ENCODE data around the gene ARHGAP15. TPM values are rescaled to one million over a fixed set of nuclear protein-coding genes. Genes with fewer than 3 reads are reported as not detected.

Gene ARHGAP15
- total and polyA plus RNA-seq, 5 experiments from 2014 or later, result 130 to 299 (median 217) TPM

DNA sequence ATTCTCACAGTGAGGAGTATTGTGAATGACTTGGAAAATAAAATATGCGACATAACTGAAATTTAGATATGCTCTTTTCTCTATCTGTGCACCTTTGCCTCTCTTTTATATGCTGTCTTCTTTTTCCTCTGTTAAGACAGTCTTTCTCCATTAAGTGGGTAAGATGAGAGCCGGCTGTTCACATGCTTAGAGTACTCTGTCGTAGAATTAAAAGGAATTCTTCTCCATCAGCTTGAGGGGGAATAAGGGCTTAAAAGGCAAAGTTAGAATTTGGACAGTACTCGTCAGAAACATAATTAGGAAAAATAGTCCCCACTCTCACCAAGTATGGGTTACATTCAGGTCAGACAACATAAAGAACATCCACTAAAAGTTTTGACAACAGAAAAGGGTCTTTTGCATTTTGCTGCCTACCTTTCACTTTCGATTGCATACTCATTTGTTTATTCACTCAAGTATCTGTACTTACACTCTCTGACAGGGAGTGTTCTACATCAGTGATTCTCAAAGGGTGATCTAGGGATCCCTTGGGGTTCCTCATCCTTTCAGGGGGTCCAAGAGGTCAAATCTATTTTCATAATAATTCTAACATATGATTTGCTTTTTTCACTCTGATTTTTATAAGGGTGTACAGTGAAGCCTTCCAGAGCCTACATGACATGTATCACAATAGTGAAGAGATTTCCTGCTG lies 48.0 kb downstream of the ARHGAP15 start:
- Mint-ChIP-seq H3K4me1 (peaks cover 22 to 68% (median 57%) of the 10 kb centered on the region in 4 donors), H3K27me3 (no peaks in the 10 kb centered on the region), H3K4me3 (peak overlapping the region; percentile 66 to 88 (median 80)), H3K9me3 (peaks cover 0 to 15% (median 5%) of the 10 kb centered on the region in 9 donors), H3K36me3 (peaks cover 11 to 35% (median 35%) of the 10 kb centered on the region in 3 donors), H3K27ac (peak overlapping the region; percentile 81 to 97 (median 94))
- peak in 2 of 10 donors; percentile 17 to 32 for DNase-seq
- POLR2A ChIA-PET, result no interaction called here
- ATAC-seq, result peak; percentile 69 to 70

DNA sequence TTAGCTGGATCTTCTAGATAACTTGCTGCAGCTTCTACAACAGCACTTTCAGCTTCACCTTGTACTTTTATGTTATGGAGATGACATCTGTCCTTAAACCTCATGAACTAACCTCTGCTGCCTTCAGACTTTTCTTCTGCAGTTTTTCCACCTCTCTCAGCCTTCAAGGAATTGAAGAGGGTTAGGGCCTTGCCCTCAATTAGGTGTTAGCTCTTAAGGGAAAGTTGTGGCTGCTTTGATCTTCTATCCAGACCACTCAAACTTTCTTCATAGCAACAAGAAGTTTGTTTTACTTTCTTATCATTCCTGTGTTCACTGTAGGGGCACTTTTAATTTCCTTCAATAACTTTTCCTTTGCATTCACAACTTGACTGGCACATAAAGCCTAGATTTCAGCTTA lies 52.3 kb downstream of the ARHGAP15 start:
- Mint-ChIP-seq H3K4me1 (peaks cover 22 to 76% (median 64%) of the 10 kb centered on the region in 4 donors), H3K36me3 (peaks cover 16 to 35% (median 33%) of the 10 kb centered on the region in 3 donors), H3K4me3 (peak overlapping the region in 6 of 10 donors; percentile 29 to 63 (median 34)), H3K27ac (peak overlapping the region in 5 of 10 donors; percentile 6 to 72 (median 45)), H3K9me3 (peaks cover 0 to 15% (median 5%) of the 10 kb centered on the region in 9 donors), H3K27me3 (no peaks in the 10 kb centered on the region)
- no peak for DNase-seq
- POLR2A ChIA-PET, result interaction anchor here (0.7 kb wide), 1 partner anchor 61 kb away, joined by 3 read pairs; no protein-coding TSS in a partner anchor
- peak in 1 of 2 donors; percentile 25 for ATAC-seq

- Mint-ChIP-seq H3K9me3 (peaks cover 0 to 15% (median 5%) of the 10 kb centered on the region in 9 donors), H3K27ac (peak overlapping the region in 6 of 10 donors; percentile 29 to 87 (median 58)), H3K4me3 (peak overlapping the region in 2 of 10 donors; percentile 8 to 15), H3K27me3 (no peaks in the 10 kb centered on the region), H3K36me3 (peaks cover 16 to 41% (median 31%) of the 10 kb centered on the region in 3 donors), H3K4me1 (peaks cover 27 to 72% (median 65%) of the 10 kb centered on the region in 4 donors)
- POLR2A ChIA-PET, result interaction anchor here (1.6 kb wide), 1 partner anchor 8 kb away, joined by 4 read pairs; no protein-coding TSS in a partner anchor
- no peak for DNase-seq
- no peak for ATAC-seq
These were observed 53.4 kb downstream of the ARHGAP15 start for GRCh38 chr2:143182649-143183048.

- H3K9me3 Mint-ChIP-seq, result peaks cover 0 to 15% (median 5%) of the 10 kb centered on the region in 9 donors
- POLR2A ChIA-PET, result interaction anchor here (1.6 kb wide), 1 partner anchor 9 kb away, joined by 4 read pairs; no protein-coding TSS in a partner anchor
- peak overlapping the region in 7 of 10 donors; percentile 9 to 91 (median 20) for H3K27ac Mint-ChIP-seq
These were observed 54.7 kb downstream of the ARHGAP15 start for GRCh38 chr2:143183804-143184463.

DNA sequence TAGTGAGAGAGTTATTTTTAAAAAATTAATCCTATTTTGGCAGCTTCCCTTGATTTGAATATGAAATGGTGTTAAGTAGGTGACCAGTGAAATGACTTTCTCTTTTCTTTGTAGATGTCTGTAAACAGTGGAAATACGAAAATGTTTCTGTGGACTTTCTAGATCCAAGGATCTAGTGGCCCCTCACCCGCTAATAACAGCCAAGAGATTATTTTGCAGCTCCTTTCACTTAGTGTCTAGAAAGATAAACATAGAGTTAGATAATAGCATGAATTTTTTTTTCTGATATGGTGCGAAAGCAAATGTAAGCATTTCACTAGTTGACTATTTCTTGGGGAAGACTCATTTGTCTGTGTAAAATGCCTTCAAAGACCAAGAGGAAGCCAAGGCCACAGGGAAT lies 57.7 kb downstream of the ARHGAP15 start:
- Mint-ChIP-seq H3K27me3 (no peaks in the 10 kb centered on the region), H3K4me3 (peak overlapping the region in 1 of 10 donors; percentile 15), H3K27ac (peak overlapping the region in 3 of 10 donors; percentile 23 to 57 (median 40)), H3K9me3 (peaks cover 0 to 3% (median 0%) of the 10 kb centered on the region in 9 donors), H3K4me1 (peaks cover 30 to 61% (median 59%) of the 10 kb centered on the region in 4 donors), H3K36me3 (peaks cover 5 to 54% (median 24%) of the 10 kb centered on the region in 3 donors)
- POLR2A ChIA-PET, result no interaction called here
- ATAC-seq (no peak), DNase-seq (no peak)

More at GRCh38 chr2:143183804-143184463, 54.7 kb downstream of the ARHGAP15 start:
- ATAC-seq (no peak), DNase-seq (no peak)
- Mint-ChIP-seq H3K4me1 (peaks cover 27 to 67% (median 63%) of the 10 kb centered on the region in 4 donors), H3K36me3 (peaks cover 16 to 40% (median 28%) of the 10 kb centered on the region in 3 donors), H3K4me3 (peak overlapping the region in 2 of 10 donors; percentile 37 to 59), H3K27me3 (no peaks in the 10 kb centered on the region)

GRCh38 chr2:143190431-143190830 lies 61.2 kb downstream of the ARHGAP15 start:
- DNase-seq (no peak), ATAC-seq (no peak)
- H3K4me1 Mint-ChIP-seq, result peaks cover 24 to 60% (median 54%) of the 10 kb centered on the region in 4 donors
- H3K36me3 Mint-ChIP-seq, result peaks cover 0 to 71% (median 29%) of the 10 kb centered on the region in 3 donors
- POLR2A ChIA-PET, result no interaction called here
- no peaks in the 10 kb centered on the region for H3K27me3 Mint-ChIP-seq
- H3K4me3 Mint-ChIP-seq, result no peak overlapping the region
- H3K27ac Mint-ChIP-seq, result peak overlapping the region in 3 of 10 donors; percentile 9 to 46 (median 13)
- no peaks in the 10 kb centered on the region for H3K9me3 Mint-ChIP-seq

DNA sequence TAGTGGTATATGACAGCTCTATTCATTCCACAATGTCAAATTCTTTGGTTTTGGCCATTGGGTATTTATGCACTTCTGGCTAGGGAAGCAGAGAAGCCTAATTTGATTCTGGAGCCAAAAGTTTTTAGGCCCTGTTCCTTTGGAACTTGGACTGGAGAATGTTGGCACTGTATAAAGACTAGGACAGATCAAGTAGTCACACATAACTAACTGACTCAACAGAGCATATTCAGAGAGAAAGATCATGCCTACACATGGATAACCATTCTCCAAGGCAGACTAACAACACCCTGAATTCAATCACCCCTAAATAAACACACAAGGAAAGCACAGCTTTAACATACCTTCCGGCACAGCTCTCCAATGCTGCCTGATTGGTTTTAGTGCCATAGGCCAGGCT lies 62.9 kb downstream of the ARHGAP15 start:
- peaks cover 0 to 64% (median 26%) of the 10 kb centered on the region in 3 donors for H3K36me3 Mint-ChIP-seq
- POLR2A ChIA-PET, result no interaction called here
- H3K9me3 Mint-ChIP-seq, result no peaks in the 10 kb centered on the region
- H3K4me3 Mint-ChIP-seq, result peak overlapping the region in 1 of 10 donors; percentile 37
- ATAC-seq (no peak), DNase-seq (no peak)
- H3K27me3 Mint-ChIP-seq, result no peaks in the 10 kb centered on the region
- peak overlapping the region in 5 of 10 donors; percentile 10 to 64 (median 16) for H3K27ac Mint-ChIP-seq
- H3K4me1 Mint-ChIP-seq, result peaks cover 19 to 52% (median 48%) of the 10 kb centered on the region in 4 donors

DNA sequence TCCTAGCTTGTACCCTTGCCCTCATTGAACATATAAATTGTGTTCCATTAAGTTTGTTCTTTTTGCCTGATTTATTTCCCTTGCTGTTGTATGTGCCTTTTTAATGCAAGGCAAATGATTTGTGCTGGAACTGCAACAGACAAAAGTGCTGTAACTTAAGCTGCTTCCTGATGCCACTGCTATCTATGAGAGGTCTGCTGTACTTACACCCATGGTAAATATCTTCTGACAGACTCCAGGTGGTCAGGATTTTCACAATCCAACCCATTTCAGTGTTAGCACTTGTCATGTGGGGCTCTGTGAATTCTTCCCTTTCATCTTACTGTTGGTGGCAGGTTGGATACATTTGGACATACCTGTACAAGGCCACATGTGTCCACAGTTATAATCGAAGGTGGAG lies 63.5 kb downstream of the ARHGAP15 start:
- peak overlapping the region in 3 of 10 donors; percentile 8 to 37 (median 20) for H3K4me3 Mint-ChIP-seq
- no peak for DNase-seq
- H3K27me3 Mint-ChIP-seq, result no peaks in the 10 kb centered on the region
- H3K9me3 Mint-ChIP-seq, result no peaks in the 10 kb centered on the region
- POLR2A ChIA-PET, result no interaction called here
- H3K27ac Mint-ChIP-seq, result peak overlapping the region in 6 of 10 donors; percentile 10 to 64 (median 32)
- ATAC-seq, result no peak
- H3K36me3 Mint-ChIP-seq, result peaks cover 0 to 62% (median 26%) of the 10 kb centered on the region in 3 donors
- peaks cover 17 to 48% (median 46%) of the 10 kb centered on the region in 4 donors for H3K4me1 Mint-ChIP-seq

GRCh38 chr2:143193121-143193520 lies 63.9 kb downstream of the ARHGAP15 start:
- DNase-seq, result no peak
- Mint-ChIP-seq H3K4me1 (peaks cover 18 to 50% (median 47%) of the 10 kb centered on the region in 4 donors), H3K27ac (peak overlapping the region in 3 of 10 donors; percentile 10 to 37 (median 27)), H3K27me3 (no peaks in the 10 kb centered on the region), H3K36me3 (peaks cover 0 to 62% (median 26%) of the 10 kb centered on the region in 3 donors), H3K4me3 (peak overlapping the region in 1 of 10 donors; percentile 14), H3K9me3 (no peaks in the 10 kb centered on the region)
- POLR2A ChIA-PET, result no interaction called here
- no peak for ATAC-seq

DNA sequence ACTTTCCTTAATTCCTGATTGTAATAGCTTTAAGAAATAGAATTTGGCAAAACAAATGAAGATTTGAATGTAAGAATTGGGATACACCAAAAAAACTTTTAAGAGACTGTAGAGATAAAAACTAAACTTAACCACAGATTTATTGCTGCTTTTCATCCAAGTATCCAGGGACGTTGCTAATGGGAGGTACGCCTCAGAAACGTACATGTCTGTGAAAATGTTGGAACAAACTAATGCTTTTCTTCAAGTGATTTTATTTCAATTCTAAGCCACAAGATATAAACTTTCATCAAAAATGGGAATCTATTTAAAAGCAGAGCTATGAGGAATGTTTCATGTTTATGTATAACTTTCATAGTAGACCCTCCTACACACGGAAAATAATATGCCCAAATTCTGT lies 66.3 kb downstream of the ARHGAP15 start:
- no peaks in the 10 kb centered on the region for H3K27me3 Mint-ChIP-seq
- peak overlapping the region in 1 of 10 donors; percentile 15 for H3K4me3 Mint-ChIP-seq
- POLR2A ChIA-PET, result no interaction called here
- DNase-seq (no peak), ATAC-seq (no peak)
- peaks cover 0 to 56% (median 29%) of the 10 kb centered on the region in 3 donors for H3K36me3 Mint-ChIP-seq
- peaks cover 16 to 57% (median 50%) of the 10 kb centered on the region in 4 donors for H3K4me1 Mint-ChIP-seq
- H3K9me3 Mint-ChIP-seq, result no peaks in the 10 kb centered on the region
- peak overlapping the region in 4 of 10 donors; percentile 6 to 69 (median 50) for H3K27ac Mint-ChIP-seq

DNA sequence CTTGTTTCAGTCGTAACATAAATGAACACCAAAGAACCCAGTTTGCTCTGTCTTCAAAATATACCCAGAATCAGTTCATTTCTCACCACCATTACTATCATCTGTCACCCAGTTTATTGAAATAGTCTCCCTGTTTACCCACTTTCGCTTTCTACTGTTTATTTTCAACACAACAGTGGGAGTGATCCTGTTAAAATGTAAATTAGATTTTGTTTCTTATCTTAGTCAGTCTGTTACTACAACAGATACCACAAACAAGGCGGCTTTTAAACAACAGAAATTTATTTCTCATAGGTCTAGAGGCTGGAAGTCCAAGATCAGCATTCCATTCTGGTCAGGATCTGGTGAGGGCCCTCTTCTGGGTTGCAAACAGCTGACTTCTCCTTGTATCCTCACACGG lies 74.8 kb downstream of the ARHGAP15 start:
- DNase-seq (no peak), ATAC-seq (no peak)
- POLR2A ChIA-PET, result no interaction called here
- Mint-ChIP-seq H3K27ac (peak overlapping the region; percentile 2 to 93 (median 74)), H3K27me3 (no peaks in the 10 kb centered on the region), H3K36me3 (peaks cover 29 to 79% (median 55%) of the 10 kb centered on the region in 3 donors), H3K9me3 (no peaks in the 10 kb centered on the region), H3K4me1 (peaks cover 32 to 71% (median 57%) of the 10 kb centered on the region in 4 donors), H3K4me3 (peak overlapping the region in 3 of 10 donors; percentile 0 to 22 (median 4))

- Mint-ChIP-seq H3K4me3 (peak overlapping the region in 5 of 10 donors; percentile 1 to 49 (median 25)), H3K27me3 (no peaks in the 10 kb centered on the region), H3K4me1 (peaks cover 37 to 73% (median 55%) of the 10 kb centered on the region in 4 donors), H3K36me3 (peaks cover 37 to 81% (median 54%) of the 10 kb centered on the region in 3 donors), H3K9me3 (no peaks in the 10 kb centered on the region), H3K27ac (peak overlapping the region; percentile 27 to 93 (median 48))
- DNase-seq, result peak in 3 of 10 donors; percentile 35 to 54 (median 52)
- POLR2A ChIA-PET, result interaction anchor here (0.9 to 1.0 kb wide), 3 partner anchors 17 to 54 kb away, joined by 3 to 5 read pairs (median 5); no protein-coding TSS in a partner anchor
- ATAC-seq, result peak; percentile 79 to 81
These were observed 76.0 kb downstream of the ARHGAP15 start for GRCh38 chr2:143205106-143205764.

Data from naive thymus-derived CD8-positive, alpha-beta T cell (primary cell).